ENCODE measurements around the gene SMIM23.

- TF ChIP-seq CTCF (IDR thresholded peaks at IDR 0.05) (no peak), POLR2A (IDR thresholded peaks at IDR 0.05) (no peak)
Measured at GRCh38 chr5:171839112-171839511, 53.5 kb downstream of the SMIM23 start.
